Mesodermal cell (in vitro differentiated cells): ENCODE data around the gene ZNF655. TPM values are rescaled to one million over a fixed set of nuclear protein-coding genes. Genes with fewer than 3 reads are reported as not detected.

Source experiments
- H3K27ac ChIP-seq: 2 replicates; pipeline ENCODE4 v1.7.0; 2013; ENCODE audit warnings: mild to moderate bottlenecking, low read depth, low read length, moderate library complexity; ENCODE audit not compliant: severe bottlenecking
- H3K36me3 ChIP-seq: 2 replicates; pipeline ENCODE4 v1.7.1; 2013; ENCODE audit warnings: mild to moderate bottlenecking, low read length, moderate library complexity; ENCODE audit not compliant: control insufficient read depth, insufficient read depth
- H3K4me1 ChIP-seq: one replicate; pipeline ENCODE4 v1.7.1; 2013; ENCODE audit warnings: mild to moderate bottlenecking, low read length; ENCODE audit not compliant: insufficient read depth, control insufficient read depth, poor library complexity, severe bottlenecking
- H3K4me3 ChIP-seq: 2 replicates; pipeline ENCODE4 v1.7.0; 2013; ENCODE audit warnings: low read length, control low read depth, mild to moderate bottlenecking; ENCODE audit not compliant: insufficient read depth, poor library complexity, severe bottlenecking; ENCODE audit errors: extremely low read depth
- H3K9me3 ChIP-seq: 2 replicates; pipeline ENCODE4 v1.7.1; 2013; ENCODE audit warnings: mild to moderate bottlenecking, low read length, moderate library complexity; ENCODE audit not compliant: control insufficient read depth
- WGBS, 2 experiments: methylation state at CpG; one replicate each; pipeline ENCODE4 v1.1.5; 2013; ENCODE audit warnings: missing lambda C conversion rate in 2 of 2; ENCODE audit not compliant: insufficient coverage in 2 of 2; 5-methylcytosine and 5-hydroxymethylcytosine counted together
- polyA plus RNA-seq, 2 experiments: library from polyadenylated mRNA; stranded (reverse); fragments of 50-300 nt; gene quantifications; one replicate each; pipeline ENCODE4 v1.2.3, GENCODE V29; 2013

ZNF655 gene, protein sequence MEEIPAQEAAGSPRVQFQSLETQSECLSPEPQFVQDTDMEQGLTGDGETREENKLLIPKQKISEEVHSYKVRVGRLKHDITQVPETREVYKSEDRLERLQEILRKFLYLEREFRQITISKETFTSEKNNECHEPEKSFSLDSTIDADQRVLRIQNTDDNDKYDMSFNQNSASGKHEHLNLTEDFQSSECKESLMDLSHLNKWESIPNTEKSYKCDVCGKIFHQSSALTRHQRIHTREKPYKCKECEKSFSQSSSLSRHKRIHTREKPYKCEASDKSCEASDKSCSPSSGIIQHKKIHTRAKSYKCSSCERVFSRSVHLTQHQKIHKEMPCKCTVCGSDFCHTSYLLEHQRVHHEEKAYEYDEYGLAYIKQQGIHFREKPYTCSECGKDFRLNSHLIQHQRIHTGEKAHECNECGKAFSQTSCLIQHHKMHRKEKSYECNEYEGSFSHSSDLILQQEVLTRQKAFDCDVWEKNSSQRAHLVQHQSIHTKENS
- 45.9 TPM for polyA plus RNA-seq (2013, experiment 1 of 2)
- 47.1 TPM for polyA plus RNA-seq (2013, experiment 2 of 2)

DNA sequence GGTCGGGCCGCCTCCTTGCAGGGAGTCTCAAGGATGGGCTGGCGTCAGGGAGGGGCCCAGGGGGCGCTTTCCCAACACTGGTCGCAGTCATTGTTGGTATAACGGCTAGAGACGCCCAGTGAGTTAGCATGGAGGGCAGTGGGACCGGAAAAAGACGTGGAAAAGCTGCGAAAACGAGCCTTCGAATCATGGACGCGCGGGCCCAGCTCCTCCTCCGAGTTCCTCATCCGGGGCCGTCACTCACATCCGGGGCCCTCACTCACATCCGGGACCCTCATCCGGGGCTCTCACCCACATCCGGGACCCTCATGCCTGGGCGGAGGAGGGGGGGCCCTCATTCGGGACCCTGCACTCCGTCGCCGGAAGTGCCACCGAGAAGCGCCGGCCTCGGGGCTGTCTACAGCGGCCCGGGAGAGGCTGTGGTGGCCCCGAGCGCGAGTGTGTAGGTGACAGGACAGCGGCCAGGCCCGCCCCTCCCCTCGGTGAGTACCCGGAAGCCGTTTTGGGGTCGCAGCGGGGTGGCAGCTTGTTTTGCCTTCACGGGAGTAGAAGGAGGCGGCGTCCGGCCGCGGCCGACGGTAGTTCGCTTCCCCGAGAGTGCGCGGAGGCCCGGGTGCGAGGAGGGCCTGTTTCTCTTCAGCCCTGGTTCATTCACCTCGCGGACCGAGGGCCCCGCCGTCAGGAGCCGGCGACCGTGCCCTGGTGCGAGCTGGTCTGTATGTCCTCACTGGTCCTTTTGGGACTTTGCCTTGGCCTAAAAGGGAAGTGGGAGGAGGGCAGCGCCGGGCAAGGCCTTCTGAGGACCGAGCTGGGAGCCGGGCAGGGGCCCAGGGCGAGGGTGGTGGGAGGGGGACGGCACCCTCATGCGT is at the start of gene ZNF655:
Gene ZNF655, plus strand, starts transcription at position 337 of the 869 bp plus-strand sequence. CDS start 1,918 bp downstream, outside the sequence.
- H3K9me3 ChIP-seq, result no peaks in the 10 kb centered on the region
- H3K4me3 ChIP-seq, result peak within 1 kb of the TSS; percentile 72
- WGBS, 2 experiments, result 0 to 1% methylated on average over 58 to 71 of the region's 73 CpGs
- H3K27ac ChIP-seq, result peak within 1 kb of the TSS; percentile 94
- H3K4me1 ChIP-seq, result peaks cover 36% of the 10 kb centered on the region
- peaks cover 59% of the 10 kb centered on the region for H3K36me3 ChIP-seq

DNA sequence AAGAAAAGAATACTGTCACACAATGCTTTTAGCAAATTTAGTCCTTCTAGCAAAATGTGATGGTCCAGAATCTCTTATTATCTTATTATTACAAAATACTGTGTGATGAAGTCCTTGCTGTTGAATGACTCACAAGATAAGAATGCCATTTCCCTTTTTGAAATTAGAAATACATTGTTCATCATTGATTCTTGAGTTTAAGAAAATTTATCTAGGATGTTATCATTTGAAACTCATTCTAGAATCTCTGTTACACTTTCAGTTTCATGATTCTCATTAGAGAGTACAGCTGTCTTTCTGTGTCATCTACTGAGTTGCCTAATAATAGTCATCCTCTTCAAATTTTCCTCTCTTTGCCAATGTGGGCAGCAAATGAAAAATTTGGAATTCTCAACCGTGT is 44.4 kb upstream of the ZNF655 start:
- Histone ChIP-seq H3K36me3 (peaks cover 62% of the 10 kb centered on the region), H3K9me3 (no peaks in the 10 kb centered on the region), H3K4me1 (no peaks in the 10 kb centered on the region), H3K4me3 (no peak overlapping the region), H3K27ac (no peak overlapping the region)
- 100% methylated on average over 1 of the region's 1 CpG; no CpG with 5 or more reads in 1 of the 2 experiments for WGBS, 2 experiments

DNA sequence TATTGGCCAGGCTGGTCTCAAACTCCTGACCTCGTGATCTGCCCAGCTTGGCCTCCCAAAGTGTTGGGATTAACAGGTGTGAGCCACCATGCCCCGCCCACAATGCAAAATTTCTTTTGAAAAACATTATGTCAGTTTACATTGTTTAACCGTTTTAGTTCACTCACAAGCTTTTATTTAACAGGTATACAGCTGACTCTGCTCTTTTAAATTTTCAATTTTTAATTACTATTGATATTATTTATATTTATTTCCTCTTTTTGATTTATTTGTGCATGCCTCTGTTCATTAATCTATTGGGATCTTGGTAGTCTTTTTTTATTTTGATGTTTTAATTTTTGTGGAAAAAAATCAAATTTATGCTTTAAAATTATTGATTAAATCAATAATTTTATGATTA is 37.0 kb upstream of the ZNF655 start:
- Histone ChIP-seq H3K27ac (no peak overlapping the region), H3K4me3 (no peak overlapping the region), H3K9me3 (no peaks in the 10 kb centered on the region), H3K4me1 (no peaks in the 10 kb centered on the region), H3K36me3 (peaks cover 53% of the 10 kb centered on the region)
- 96 to 100% methylated on average over 2 of the region's 3 CpGs for WGBS, 2 experiments

GRCh38 chr7:99525713-99526440 is 32.6 kb upstream of the ZNF655 start:
- H3K36me3 ChIP-seq, result peaks cover 69% of the 10 kb centered on the region

DNA sequence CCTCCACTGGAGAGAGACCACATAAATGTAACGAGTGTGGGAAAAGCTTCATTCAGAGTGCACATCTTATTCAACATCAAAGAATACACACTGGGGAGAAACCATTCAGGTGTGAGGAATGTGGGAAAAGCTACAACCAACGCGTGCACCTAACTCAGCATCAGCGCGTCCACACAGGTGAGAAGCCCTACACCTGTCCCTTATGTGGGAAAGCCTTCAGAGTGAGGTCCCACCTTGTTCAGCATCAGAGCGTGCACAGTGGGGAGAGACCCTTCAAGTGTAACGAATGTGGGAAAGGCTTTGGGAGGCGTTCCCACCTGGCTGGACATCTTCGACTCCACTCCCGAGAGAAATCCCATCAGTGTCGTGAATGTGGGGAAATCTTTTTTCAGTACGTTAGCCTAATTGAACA is 27.1 kb upstream of the ZNF655 start:
- Histone ChIP-seq H3K27ac (no peak overlapping the region), H3K9me3 (peaks cover 54% of the 10 kb centered on the region), H3K4me1 (no peaks in the 10 kb centered on the region)

More at GRCh38 chr7:99525713-99526440, 32.6 kb upstream of the ZNF655 start:
- Histone ChIP-seq H3K9me3 (peaks cover 23% of the 10 kb centered on the region), H3K27ac (no peak overlapping the region), H3K4me3 (no peak overlapping the region), H3K4me1 (no peaks in the 10 kb centered on the region)
- WGBS, 2 experiments, result 96 to 97% methylated on average over 20 to 21 of the region's 21 CpGs

GRCh38 chr7:99535667-99536066 is 22.8 kb upstream of the ZNF655 start:
- Histone ChIP-seq H3K4me1 (no peaks in the 10 kb centered on the region), H3K27ac (no peak overlapping the region), H3K4me3 (no peak overlapping the region), H3K9me3 (peaks cover 38% of the 10 kb centered on the region), H3K36me3 (peaks cover 39% of the 10 kb centered on the region)
- WGBS, 2 experiments, result no CpG with 5 or more reads among the region's 2 CpGs

More for the DNA sequence above, 27.1 kb upstream of the ZNF655 start:
- WGBS, 2 experiments, result 92 to 98% methylated on average over 11 to 12 of the region's 12 CpGs
- Histone ChIP-seq H3K36me3 (peaks cover 79% of the 10 kb centered on the region), H3K4me3 (no peak overlapping the region)

GRCh38 chr7:99539213-99539811 is 19.1 kb upstream of the ZNF655 start:
- Histone ChIP-seq H3K4me3 (no peak overlapping the region), H3K27ac (no peak overlapping the region), H3K36me3 (peaks cover 8% of the 10 kb centered on the region), H3K4me1 (no peaks in the 10 kb centered on the region), H3K9me3 (peaks cover 26% of the 10 kb centered on the region)
- WGBS, 2 experiments, result 76 to 87% methylated on average over 4 to 5 of the region's 7 CpGs

GRCh38 chr7:99540542-99540941 is 17.9 kb upstream of the ZNF655 start:
- no peaks in the 10 kb centered on the region for H3K4me1 ChIP-seq
- peaks cover 4% of the 10 kb centered on the region for H3K36me3 ChIP-seq
- 94 to 100% methylated on average over 2 to 3 of the region's 5 CpGs for WGBS, 2 experiments
- no peak overlapping the region for H3K4me3 ChIP-seq
- peaks cover 26% of the 10 kb centered on the region for H3K9me3 ChIP-seq
- no peak overlapping the region for H3K27ac ChIP-seq

DNA sequence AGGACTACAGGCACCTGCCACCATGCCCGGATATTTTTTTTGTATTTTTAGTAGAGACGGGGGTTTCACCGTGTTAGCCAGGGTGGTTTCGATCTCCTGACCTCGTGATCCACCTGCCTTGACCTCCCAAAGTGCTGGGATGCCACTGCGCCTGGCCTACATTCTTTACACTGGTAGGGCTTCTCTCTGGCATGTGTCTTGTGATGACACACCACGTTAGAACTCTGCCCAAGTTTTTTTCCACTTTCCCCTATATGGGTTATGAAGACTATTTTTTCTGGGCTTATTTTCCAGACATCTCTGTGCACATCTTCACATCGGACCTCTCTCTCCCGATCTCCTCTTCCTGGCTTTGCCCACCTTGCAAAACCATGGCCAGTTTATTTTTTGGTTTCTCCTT is 17.2 kb upstream of the ZNF655 start:
- Histone ChIP-seq H3K4me1 (no peaks in the 10 kb centered on the region), H3K9me3 (peaks cover 26% of the 10 kb centered on the region), H3K27ac (no peak overlapping the region), H3K36me3 (peaks cover 5% of the 10 kb centered on the region), H3K4me3 (no peak overlapping the region)
- 90 to 92% methylated on average over 6 to 7 of the region's 9 CpGs for WGBS, 2 experiments
